Effector memory CD4-positive, alpha-beta T cell (primary cell): ENCODE data around the gene RPP14.
A peak's percentile ranks its signal among the peaks of the same experiment; 100 is the strongest.
"Not testable (repeated sequence)": the region's sequence is repeated elsewhere in the genome, so short reads cannot be mapped to it uniquely, and the experiment has no call there.

Experiments used
- DNase-seq, 3 donors: peaks; one replicate each; pipeline ENCODE4 v3.0.0-alpha.2; 2020
- H3K27ac ChIP-seq: 2 replicates; pipeline ENCODE4 v1.7.0; 2013; ENCODE audit warnings: mild to moderate bottlenecking, low read length, moderate library complexity; ENCODE audit not compliant: insufficient read depth, poor library complexity, severe bottlenecking
- H3K27me3 ChIP-seq: replicated peaks from 2 replicates; pipeline ENCODE4 v1.7.0; 2013; ENCODE audit warnings: mild to moderate bottlenecking, low read length; ENCODE audit not compliant: insufficient read depth, control insufficient read depth, poor library complexity, severe bottlenecking
- H3K36me3 ChIP-seq: 2 replicates; pipeline ENCODE4 v1.7.0; 2013; ENCODE audit warnings: mild to moderate bottlenecking, low read length, moderate library complexity; ENCODE audit not compliant: control insufficient read depth, insufficient read depth
- H3K4me1 ChIP-seq: 2 replicates; pipeline ENCODE4 v1.7.0; 2013; ENCODE audit warnings: low read length, mild to moderate bottlenecking; ENCODE audit not compliant: control insufficient read depth, insufficient read depth, poor library complexity, severe bottlenecking
- H3K4me3 ChIP-seq: 2 replicates; pipeline ENCODE4 v1.7.0; 2013; ENCODE audit warnings: low read length, low read depth, mild to moderate bottlenecking; ENCODE audit not compliant: insufficient read depth, poor library complexity, severe bottlenecking
- H3K9me3 ChIP-seq: 2 replicates; pipeline ENCODE4 v1.7.0; 2013; ENCODE audit warnings: mild to moderate bottlenecking, low read length, moderate library complexity; ENCODE audit not compliant: control insufficient read depth

Gene RPP14

DNA sequence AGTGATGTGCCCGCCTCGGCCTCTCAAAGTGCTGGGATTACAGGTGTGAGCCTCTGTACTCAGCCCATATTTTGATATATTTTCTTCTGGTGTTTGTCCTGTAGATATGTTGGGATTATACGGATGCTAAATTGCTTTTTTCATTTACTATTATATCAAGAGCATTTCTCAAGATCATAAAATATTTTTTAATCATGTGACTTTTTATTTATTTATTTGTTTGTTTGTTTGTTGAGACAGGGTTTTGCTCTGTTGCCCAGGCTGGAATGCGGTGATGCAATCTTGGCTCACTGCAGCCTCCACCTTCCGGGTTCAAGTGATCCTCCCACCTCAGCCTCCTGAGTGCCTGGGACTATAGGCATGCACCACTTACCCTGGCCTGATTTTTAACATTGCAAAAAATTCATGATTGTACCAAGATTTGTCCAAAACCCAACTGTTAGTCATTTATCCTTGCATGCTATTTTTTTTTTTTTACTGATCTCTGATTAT is 23.9 kb downstream of the RPP14 start:
- Histone ChIP-seq H3K4me3 (no peak overlapping the region), H3K27me3 (no peaks in the 10 kb centered on the region), H3K36me3 (no peaks in the 10 kb centered on the region)

DNA sequence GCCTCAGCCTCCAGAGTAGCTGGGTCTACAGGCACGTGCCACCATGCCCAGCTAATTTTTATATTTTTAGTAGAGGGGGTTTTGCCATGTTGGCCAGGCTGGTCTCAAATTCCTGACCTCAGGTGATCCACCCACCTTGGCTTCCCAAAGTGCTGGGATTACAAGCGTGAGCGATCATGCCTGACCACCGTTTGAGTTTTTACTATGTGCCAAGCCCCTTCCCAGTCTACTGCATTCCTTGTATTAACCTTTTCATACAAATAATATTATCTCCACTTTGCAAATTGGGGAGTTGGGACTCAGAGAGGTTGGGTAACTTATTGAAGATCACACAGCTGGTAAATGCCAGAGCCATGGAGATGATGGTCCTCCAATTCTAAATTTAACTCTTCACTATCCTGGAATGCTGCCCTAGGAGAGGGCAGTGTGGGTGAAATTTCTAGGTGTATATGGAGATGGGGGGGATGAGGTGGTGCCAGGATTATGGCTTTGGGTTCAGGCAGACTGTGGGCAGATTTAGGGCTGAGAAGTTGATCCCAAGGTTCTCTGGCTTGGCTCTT is 25.6 kb downstream of the RPP14 start:
- Histone ChIP-seq H3K4me1 (peaks cover 5% of the 10 kb centered on the region), H3K9me3 (no peaks in the 10 kb centered on the region), H3K27ac (no peak overlapping the region), H3K27me3 (no peaks in the 10 kb centered on the region), H3K4me3 (no peak overlapping the region), H3K36me3 (no peaks in the 10 kb centered on the region)
- no peak for DNase-seq

More for the DNA sequence above, 23.9 kb downstream of the RPP14 start:
- no peak overlapping the region for H3K27ac ChIP-seq
- H3K4me1 ChIP-seq = peaks cover 5% of the 10 kb centered on the region
- H3K9me3 ChIP-seq = no peaks in the 10 kb centered on the region
- DNase-seq = no peak

DNA sequence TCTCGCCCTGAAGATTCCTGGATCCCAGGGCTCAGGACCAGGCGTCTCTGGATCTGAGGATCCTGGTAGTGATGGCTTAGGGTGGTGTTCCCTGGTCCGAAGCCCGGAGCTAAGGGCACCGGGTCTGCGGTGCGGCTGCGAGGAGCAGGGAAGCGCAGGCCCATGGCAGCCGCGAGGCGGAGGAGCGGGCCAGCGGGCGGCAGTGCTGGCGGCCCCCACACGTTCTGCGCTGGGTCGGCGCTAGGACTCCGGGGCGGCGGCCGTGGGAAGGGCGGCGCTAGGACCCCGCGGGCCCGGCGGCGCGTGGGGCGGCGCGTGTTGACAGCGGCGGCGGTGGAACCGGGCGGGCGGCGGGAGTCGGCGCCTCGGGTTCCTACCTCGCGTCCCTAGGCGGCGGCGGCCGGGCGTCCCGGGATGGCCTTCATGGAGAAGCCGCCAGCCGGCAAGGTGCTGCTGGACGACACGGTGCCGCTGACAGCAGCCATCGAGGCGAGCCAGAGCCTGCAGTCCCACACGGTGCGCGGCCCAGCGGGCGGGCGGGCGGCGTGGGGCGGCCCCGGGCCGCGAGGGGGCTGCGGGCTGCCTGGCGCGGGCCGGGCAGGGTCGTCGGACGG is 26.6 kb downstream of the RPP14 start, which contains the start of gene PXK:
TSS of gene PXK (plus strand) at position 318 of the 614 bp plus-strand sequence. CDS start at position 415, 97 bp downstream.
- DNase-seq = peak; percentile 57 to 68 (median 63)
- Histone ChIP-seq H3K27me3 (no peaks in the 10 kb centered on the region), H3K9me3 (no peaks in the 10 kb centered on the region), H3K4me3 (peak within 1 kb of the TSS; percentile 74), H3K36me3 (no peaks in the 10 kb centered on the region), H3K4me1 (peaks cover 5% of the 10 kb centered on the region), H3K27ac (no peak within 1 kb of the TSS)

DNA sequence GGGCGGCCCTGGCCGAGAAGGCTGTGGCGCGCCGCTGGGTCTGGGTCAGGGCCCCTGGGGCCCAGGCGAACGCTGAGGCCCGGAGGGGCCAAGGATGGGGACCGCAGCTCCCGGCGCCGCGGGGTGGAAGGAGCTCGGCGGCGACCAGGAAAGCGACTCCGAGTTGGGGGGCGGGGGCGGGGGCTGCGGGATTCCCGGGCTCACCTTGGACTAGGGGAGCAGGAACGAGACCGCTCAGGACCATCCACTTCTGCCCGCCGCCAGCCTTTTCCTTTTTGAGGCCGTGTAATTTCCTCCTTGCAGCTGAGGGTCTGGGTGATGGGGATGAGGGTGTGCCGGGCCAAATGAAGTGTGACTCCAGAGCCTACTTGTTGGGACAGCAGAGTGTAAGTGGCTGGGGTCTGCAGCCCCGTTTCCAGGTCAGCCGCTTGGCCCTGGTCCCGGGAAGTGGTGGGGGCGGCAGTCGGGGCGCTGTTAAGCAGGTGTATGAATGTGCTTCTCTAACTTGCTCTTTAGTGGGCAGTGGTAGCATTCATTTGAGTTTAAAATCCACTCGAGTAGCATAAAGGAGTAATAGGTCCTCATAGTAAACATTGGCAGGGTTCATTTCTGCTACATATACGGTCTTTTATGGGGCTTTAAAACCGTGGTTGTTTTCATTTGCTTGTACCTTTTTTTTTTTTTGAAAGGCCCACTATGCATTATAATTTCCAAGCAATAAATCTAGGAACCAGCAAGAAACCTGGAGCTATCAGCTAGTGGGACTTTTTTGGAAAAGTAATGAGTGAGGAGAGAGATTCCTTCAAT is 27.4 kb downstream of the RPP14 start:
- Histone ChIP-seq H3K27ac (no peak overlapping the region), H3K27me3 (no peaks in the 10 kb centered on the region), H3K4me1 (peaks cover 5% of the 10 kb centered on the region), H3K36me3 (no peaks in the 10 kb centered on the region), H3K4me3 (peak overlapping the region; percentile 74), H3K9me3 (no peaks in the 10 kb centered on the region)
- peak in 1 of 3 donors; percentile 5 for DNase-seq

DNA sequence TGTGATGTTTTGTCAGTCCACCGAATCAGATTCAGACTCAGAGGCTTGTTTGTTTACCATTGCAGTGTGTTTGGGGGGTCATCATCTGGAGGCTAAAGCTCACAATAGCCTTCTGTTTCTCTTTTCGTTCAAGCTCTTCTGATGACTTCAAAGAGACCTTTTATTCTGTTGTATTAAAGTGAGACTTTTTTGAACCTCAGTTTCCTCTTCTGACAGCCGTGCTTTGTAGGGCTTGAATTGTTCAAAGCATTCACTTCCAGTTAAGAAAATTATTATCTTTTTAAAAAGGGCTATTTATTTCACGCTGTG is 27.9 kb downstream of the RPP14 start:
- no peak for DNase-seq
- Histone ChIP-seq H3K4me1 (peaks cover 5% of the 10 kb centered on the region), H3K27ac (no peak overlapping the region)

DNA sequence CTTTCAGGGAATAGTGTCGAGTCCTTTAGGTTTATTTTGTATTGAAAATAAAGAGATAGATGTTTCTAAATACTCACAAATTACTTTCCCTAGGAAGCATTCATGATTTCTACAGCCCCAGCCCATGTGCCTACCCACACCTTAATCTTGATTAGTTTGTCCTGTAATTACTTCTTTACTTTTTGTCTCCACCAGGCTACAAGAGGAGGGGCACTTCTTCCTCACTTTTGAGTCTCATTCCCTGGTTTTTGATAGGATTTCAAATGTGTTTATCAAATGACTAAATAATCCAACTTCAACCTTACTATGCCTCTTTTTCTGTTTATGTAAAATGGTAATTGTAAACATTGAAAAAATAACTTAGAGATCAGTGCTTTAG is 28.4 kb downstream of the RPP14 start:
- H3K27me3 ChIP-seq = no peaks in the 10 kb centered on the region
- H3K4me1 ChIP-seq = peaks cover 5% of the 10 kb centered on the region
- no peaks in the 10 kb centered on the region for H3K36me3 ChIP-seq
- H3K4me3 ChIP-seq = peak overlapping the region; percentile 0
- no peaks in the 10 kb centered on the region for H3K9me3 ChIP-seq
- DNase-seq = no peak
- H3K27ac ChIP-seq = no peak overlapping the region

More for the DNA sequence above, 27.9 kb downstream of the RPP14 start:
- no peaks in the 10 kb centered on the region for H3K36me3 ChIP-seq
- H3K27me3 ChIP-seq = no peaks in the 10 kb centered on the region
- peak overlapping the region; percentile 0 for H3K4me3 ChIP-seq
- no peaks in the 10 kb centered on the region for H3K9me3 ChIP-seq

DNA sequence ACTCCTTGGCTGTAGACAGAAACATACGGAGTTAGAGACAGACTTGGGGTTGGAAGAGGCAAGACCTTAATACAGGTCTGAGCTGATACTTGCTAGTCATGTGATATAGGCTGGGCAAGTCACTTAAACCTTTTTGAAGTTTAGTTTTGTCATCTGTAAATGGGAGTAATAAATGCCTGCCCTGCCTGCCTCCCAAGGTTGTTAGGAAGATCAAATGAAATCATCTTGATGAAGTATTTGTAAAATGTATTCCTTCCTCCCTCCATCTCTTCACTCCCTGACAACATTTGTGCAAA is 29.6 kb downstream of the RPP14 start:
- no peaks in the 10 kb centered on the region for H3K9me3 ChIP-seq
- H3K4me3 ChIP-seq = no peak overlapping the region
- peaks cover 5% of the 10 kb centered on the region for H3K4me1 ChIP-seq
- no peaks in the 10 kb centered on the region for H3K36me3 ChIP-seq
- H3K27ac ChIP-seq = no peak overlapping the region
- H3K27me3 ChIP-seq = no peaks in the 10 kb centered on the region
- no peak for DNase-seq

DNA sequence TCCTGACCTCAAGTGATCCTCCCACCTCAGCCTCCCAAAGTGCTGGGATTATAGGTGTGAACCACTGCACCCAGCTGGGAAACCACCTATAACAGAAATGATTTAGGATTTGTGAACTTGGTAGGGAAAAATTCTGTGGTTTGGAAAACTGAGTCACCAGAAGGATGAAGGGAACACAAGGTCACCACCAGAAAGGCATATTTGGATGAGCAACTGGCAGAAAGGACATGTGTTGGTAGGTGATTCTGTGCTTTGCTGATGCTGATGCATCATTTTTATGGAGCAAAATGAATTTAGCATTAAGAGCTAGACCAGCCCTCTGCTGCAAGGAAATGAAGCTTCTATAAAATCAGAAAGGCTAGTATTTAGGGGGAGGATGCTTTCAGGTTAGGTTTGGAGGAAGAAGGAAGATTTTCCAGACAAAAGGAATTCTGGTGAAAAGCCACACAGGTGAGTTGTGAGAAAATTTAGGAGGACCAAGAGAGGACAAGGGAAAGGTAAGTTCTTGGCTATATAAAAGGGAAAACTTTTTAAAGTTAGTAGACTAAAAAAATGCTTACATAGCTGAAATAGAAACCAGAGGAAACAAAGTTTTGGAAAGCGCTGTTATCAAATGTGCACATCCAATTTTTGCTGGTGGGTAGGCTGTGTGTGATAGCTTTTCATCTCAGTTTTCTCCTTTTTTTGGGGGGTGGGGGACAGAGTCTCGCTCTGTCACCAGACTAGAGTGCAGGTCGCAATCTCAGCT is 30.3 kb downstream of the RPP14 start:
- Histone ChIP-seq H3K9me3 (no peaks in the 10 kb centered on the region), H3K27ac (no peak overlapping the region), H3K36me3 (no peaks in the 10 kb centered on the region), H3K27me3 (no peaks in the 10 kb centered on the region), H3K4me1 (peaks cover 5% of the 10 kb centered on the region), H3K4me3 (no peak overlapping the region)
- DNase-seq = no peak

DNA sequence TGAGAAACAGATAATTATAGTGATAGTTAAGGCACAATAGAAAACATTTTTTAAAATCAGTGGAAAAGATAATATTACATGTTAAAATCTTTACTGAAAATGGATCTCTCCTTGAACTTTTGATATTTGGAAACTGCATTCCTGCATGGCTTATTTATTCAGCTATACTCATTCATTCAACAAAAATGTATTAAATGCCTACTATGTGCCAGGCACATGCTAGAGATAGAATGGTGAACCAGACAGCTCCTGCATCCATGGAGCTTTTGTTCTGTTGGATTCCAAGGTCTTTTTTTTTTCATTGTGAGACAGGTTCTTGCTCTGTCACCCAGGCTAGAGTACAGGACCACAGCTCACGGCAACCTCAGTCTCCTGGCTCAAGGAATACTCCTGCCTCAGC is 31.1 kb downstream of the RPP14 start:
- no peak overlapping the region for H3K27ac ChIP-seq
- H3K27me3 ChIP-seq = no peaks in the 10 kb centered on the region
- H3K36me3 ChIP-seq = no peaks in the 10 kb centered on the region
- H3K4me3 ChIP-seq = no peak overlapping the region
- H3K4me1 ChIP-seq = peaks cover 4% of the 10 kb centered on the region
- no peak for DNase-seq
- H3K9me3 ChIP-seq = no peaks in the 10 kb centered on the region

DNA sequence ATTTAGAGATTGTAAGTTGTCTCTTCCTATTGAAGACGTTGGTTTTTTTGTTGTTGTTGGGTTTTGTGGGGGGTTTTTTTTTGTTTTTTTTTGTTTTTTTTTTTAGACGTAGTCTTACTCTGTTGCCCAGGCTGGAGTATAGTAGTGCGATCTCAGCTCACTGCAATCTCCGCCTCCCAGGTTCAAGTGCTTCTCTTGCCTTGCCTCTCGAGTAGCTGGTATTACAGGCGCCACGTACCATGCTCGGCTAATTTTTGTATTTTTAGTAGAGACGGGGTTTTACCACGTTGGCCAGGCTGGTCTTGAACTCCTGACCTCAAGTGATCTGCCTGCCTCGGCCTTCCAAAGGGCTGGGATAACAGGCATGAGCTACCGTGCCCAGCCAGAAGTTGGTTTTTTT is 33.1 kb downstream of the RPP14 start:
- not testable (repeated sequence) for DNase-seq, H3K4me3 ChIP-seq, H3K27me3 ChIP-seq, H3K9me3 ChIP-seq, H3K4me1 ChIP-seq, H3K36me3 ChIP-seq, H3K27ac ChIP-seq
